Activated naive CD4-positive, alpha-beta T cell treated with anti-CD3 and anti-CD28 coated beads, Interleukin-2, amount 10 ng/mL, durations not matched to agents 7 days and 5 days (primary cell): ENCODE results near the gene MARCHF7.
"Not testable (repeated sequence)": the region's sequence is repeated elsewhere in the genome, so short reads cannot be mapped to it uniquely, and the experiment has no call there.

ENCODE experiments used
- CTCF ChIA-PET: fragments of 350-600 bp; sonication (Branson Sonifier 250); formaldehyde crosslinking; loops from one replicate; lab custom pipeline; 2021; ENCODE audit warnings: antibody characterized with exemption; lab: Charles Lee
- DNase-seq: peaks from one replicate; pipeline ENCODE4 v3.0.0-alpha.2; 2020
- H3K27ac Mint-ChIP-seq: one replicate; pipeline ENCODE4 v1.8.0; 2021; ENCODE audit warnings: mild to moderate bottlenecking, moderate library complexity, mixed read lengths
- H3K27me3 Mint-ChIP-seq: one replicate; pipeline ENCODE4 v1.8.0; 2021; ENCODE audit warnings: mild to moderate bottlenecking, mixed read lengths
- H3K36me3 Mint-ChIP-seq: one replicate; pipeline ENCODE4 v1.8.0; 2021; ENCODE audit warnings: mixed read lengths
- H3K4me1 Mint-ChIP-seq: one replicate; pipeline ENCODE4 v1.8.0; 2021; ENCODE audit warnings: mixed read lengths
- H3K4me3 Mint-ChIP-seq: one replicate; pipeline ENCODE4 v1.8.0; 2021; ENCODE audit warnings: mild to moderate bottlenecking, moderate library complexity, mixed read lengths
- H3K9me3 Mint-ChIP-seq: one replicate; pipeline ENCODE4 v1.8.0; 2021; ENCODE audit warnings: mixed read lengths

The MARCHF7 gene

DNA sequence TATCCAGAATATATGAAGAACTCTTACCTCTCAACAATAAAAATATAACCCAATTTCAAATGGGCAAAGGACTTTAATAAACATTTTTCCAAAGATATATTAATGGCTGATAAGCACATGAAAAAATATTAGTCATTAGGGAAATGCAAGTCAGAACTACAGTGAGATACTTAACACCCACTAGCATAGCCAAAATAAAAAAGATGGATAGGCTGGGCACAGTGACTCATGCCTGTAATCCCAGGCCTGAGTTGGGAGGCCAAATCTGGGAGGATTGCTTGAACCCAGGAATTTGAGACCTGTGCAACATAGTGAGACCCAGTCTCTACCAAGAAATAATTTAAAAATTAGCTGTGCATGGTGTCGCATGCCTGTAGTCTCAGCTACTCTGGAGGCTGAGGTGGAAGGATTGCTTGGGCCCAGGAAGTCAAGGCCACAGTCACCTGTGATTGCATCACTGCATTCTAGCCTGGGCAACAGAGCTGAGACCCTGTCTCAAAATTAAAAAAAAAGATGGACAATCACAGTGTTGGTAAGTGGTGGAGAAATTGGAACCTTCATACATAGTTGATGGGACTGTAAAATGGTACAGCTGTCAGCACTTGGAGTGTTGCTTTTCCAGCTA, 25.1 kb downstream of the MARCHF7 start:
- no peaks in the 10 kb centered on the region for H3K9me3 Mint-ChIP-seq
- CTCF ChIA-PET = no interaction called here
- no peak overlapping the region for H3K4me3 Mint-ChIP-seq
- H3K27ac Mint-ChIP-seq = no peak overlapping the region
- H3K27me3 Mint-ChIP-seq = no peaks in the 10 kb centered on the region
- peaks cover 55% of the 10 kb centered on the region for H3K36me3 Mint-ChIP-seq
- H3K4me1 Mint-ChIP-seq = peaks cover 8% of the 10 kb centered on the region
- no peak for DNase-seq

DNA sequence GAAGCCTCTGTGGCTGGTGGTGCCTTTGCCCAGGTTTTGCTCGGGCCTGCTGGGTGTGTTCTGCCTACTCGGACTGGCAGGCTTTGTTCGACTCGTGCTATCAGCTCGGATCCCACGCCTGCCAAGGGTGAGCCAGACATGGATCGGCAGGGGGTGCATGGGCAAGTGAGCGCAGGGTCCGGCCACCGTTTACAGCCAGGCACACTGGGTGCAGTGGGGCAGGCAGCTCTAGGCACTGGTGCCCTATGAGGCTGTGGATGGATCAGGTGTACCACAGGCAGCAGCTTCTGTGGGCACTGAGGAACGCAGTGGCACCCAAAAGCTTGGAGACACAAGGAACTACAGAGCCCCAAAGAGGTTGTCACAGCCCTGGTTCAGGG, 25.6 kb downstream of the MARCHF7 start:
- CTCF ChIA-PET = no interaction called here
- peaks cover 8% of the 10 kb centered on the region for H3K4me1 Mint-ChIP-seq

GRCh38 chr2:159738509-159739390, 26.4 kb downstream of the MARCHF7 start:
- Mint-ChIP-seq H3K27ac (no peak overlapping the region), H3K9me3 (no peaks in the 10 kb centered on the region), H3K27me3 (no peaks in the 10 kb centered on the region), H3K36me3 (peaks cover 57% of the 10 kb centered on the region), H3K4me3 (no peak overlapping the region), H3K4me1 (peaks cover 8% of the 10 kb centered on the region)
- no peak for DNase-seq
- CTCF ChIA-PET = no interaction called here

More for the DNA sequence above, 25.6 kb downstream of the MARCHF7 start:
- no peak overlapping the region for H3K4me3 Mint-ChIP-seq
- H3K27me3 Mint-ChIP-seq = no peaks in the 10 kb centered on the region
- H3K36me3 Mint-ChIP-seq = peaks cover 56% of the 10 kb centered on the region
- no peaks in the 10 kb centered on the region for H3K9me3 Mint-ChIP-seq
- H3K27ac Mint-ChIP-seq = no peak overlapping the region
- no peak for DNase-seq

DNA sequence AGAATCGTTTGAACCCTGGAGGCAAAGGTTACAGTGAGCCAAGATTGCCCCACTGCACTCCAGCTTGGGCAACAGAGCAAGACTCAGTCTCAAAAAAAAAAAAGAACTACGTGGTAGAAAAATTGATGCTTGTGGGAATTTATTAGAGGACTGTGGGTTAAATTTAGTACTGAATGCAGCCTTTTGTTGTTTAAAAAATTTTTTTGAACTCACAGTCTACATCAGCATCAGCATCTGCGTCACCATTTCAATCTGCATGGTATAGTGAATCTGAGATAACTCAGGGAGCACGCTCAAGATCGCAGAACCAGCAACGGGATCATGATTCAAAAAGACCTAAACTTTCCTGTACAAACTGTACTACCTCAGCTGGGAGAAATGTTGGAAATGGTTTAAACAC, 30.5 kb downstream of the MARCHF7 start:
- Mint-ChIP-seq H3K27ac (peak overlapping the region; percentile 45), H3K36me3 (peaks cover 52% of the 10 kb centered on the region), H3K4me1 (no peaks in the 10 kb centered on the region), H3K4me3 (no peak overlapping the region), H3K9me3 (no peaks in the 10 kb centered on the region), H3K27me3 (no peaks in the 10 kb centered on the region)
- CTCF ChIA-PET = interaction anchor here (0.8 kb wide), 1 partner anchor 21 kb away, joined by 3 read pairs; no protein-coding TSS in a partner anchor
- no peak for DNase-seq

GRCh38 chr2:159744363-159744762, 32.1 kb downstream of the MARCHF7 start:
- no peak overlapping the region for H3K27ac Mint-ChIP-seq
- CTCF ChIA-PET = no interaction called here
- DNase-seq = no peak
- H3K27me3 Mint-ChIP-seq = no peaks in the 10 kb centered on the region
- H3K4me1 Mint-ChIP-seq = no peaks in the 10 kb centered on the region
- H3K9me3 Mint-ChIP-seq = no peaks in the 10 kb centered on the region
- peaks cover 51% of the 10 kb centered on the region for H3K36me3 Mint-ChIP-seq
- H3K4me3 Mint-ChIP-seq = no peak overlapping the region

- H3K4me3 Mint-ChIP-seq, H3K27ac Mint-ChIP-seq, H3K4me1 Mint-ChIP-seq, DNase-seq, H3K27me3 Mint-ChIP-seq, H3K9me3 Mint-ChIP-seq: not testable (repeated sequence)
- H3K36me3 Mint-ChIP-seq = peaks cover 48% of the 10 kb centered on the region
- CTCF ChIA-PET = interaction anchor here (0.7 kb wide), 1 partner anchor 12 kb away, joined by 3 read pairs; no protein-coding TSS in a partner anchor
Measured at GRCh38 chr2:159745237-159745636, 32.9 kb downstream of the MARCHF7 start.

DNA sequence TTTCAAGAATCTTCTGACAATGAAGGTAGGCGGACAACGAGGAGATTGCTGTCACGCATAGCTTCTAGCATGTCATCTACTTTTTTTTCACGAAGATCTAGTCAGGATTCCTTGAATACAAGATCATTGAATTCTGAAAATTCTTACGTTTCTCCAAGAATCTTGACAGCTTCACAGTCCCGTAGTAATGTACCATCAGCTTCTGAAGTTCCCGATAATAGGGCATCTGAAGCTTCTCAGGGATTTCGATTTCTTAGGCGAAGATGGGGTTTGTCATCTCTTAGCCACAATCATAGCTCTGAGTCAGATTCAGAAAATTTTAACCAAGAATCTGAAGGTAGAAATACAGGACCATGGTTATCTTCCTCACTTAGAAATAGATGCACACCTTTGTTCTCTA, 35.8 kb downstream of the MARCHF7 start:
- peaks cover 56% of the 10 kb centered on the region for H3K36me3 Mint-ChIP-seq
- CTCF ChIA-PET = interaction anchor here (0.9 kb wide), 1 partner anchor 11 kb away, joined by 3 read pairs; no protein-coding TSS in a partner anchor
- no peaks in the 10 kb centered on the region for H3K4me1 Mint-ChIP-seq
- no peak for DNase-seq
- H3K27me3 Mint-ChIP-seq = no peaks in the 10 kb centered on the region
- H3K27ac Mint-ChIP-seq = no peak overlapping the region
- H3K4me3 Mint-ChIP-seq = no peak overlapping the region
- no peaks in the 10 kb centered on the region for H3K9me3 Mint-ChIP-seq

GRCh38 chr2:159750873-159751272, 38.6 kb downstream of the MARCHF7 start:
- no peak overlapping the region for H3K27ac Mint-ChIP-seq
- DNase-seq = no peak
- H3K4me1 Mint-ChIP-seq = no peaks in the 10 kb centered on the region
- no peaks in the 10 kb centered on the region for H3K27me3 Mint-ChIP-seq
- peaks cover 42% of the 10 kb centered on the region for H3K36me3 Mint-ChIP-seq
- CTCF ChIA-PET = no interaction called here
- H3K4me3 Mint-ChIP-seq = no peak overlapping the region
- H3K9me3 Mint-ChIP-seq = no peaks in the 10 kb centered on the region

DNA sequence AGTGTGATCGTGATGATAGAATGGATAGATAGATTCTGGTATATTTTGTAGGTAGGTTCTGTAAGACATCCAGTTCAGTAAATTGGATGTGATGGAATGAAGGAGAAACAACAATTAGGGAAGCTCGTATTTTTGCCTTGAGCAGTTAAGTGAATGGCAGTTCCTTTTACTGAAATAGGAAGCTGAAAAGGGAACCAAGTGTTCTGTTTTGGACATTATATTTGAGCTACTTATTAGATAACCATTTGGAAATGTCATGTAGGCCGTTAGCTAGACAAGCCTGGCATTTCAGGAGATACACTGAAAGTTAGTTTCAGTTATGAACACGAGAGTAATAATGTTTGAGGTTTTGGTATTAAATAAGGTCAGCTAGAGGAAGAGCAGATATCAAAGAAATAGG, 41.5 kb downstream of the MARCHF7 start:
- H3K9me3 Mint-ChIP-seq = no peaks in the 10 kb centered on the region
- no peak overlapping the region for H3K4me3 Mint-ChIP-seq
- no peaks in the 10 kb centered on the region for H3K4me1 Mint-ChIP-seq
- no peak for DNase-seq
- H3K36me3 Mint-ChIP-seq = peaks cover 37% of the 10 kb centered on the region
- H3K27ac Mint-ChIP-seq = no peak overlapping the region
- CTCF ChIA-PET = no interaction called here
- H3K27me3 Mint-ChIP-seq = no peaks in the 10 kb centered on the region

GRCh38 chr2:159755014-159755413, 42.7 kb downstream of the MARCHF7 start:
- Mint-ChIP-seq H3K36me3 (peaks cover 36% of the 10 kb centered on the region), H3K4me1 (no peaks in the 10 kb centered on the region), H3K27me3 (no peaks in the 10 kb centered on the region), H3K4me3 (no peak overlapping the region), H3K27ac (no peak overlapping the region), H3K9me3 (no peaks in the 10 kb centered on the region)
- CTCF ChIA-PET = no interaction called here
- no peak for DNase-seq

- no peaks in the 10 kb centered on the region for H3K27me3 Mint-ChIP-seq
- H3K36me3 Mint-ChIP-seq = peaks cover 41% of the 10 kb centered on the region
- DNase-seq = no peak
- H3K4me1 Mint-ChIP-seq = peaks cover 2% of the 10 kb centered on the region
- H3K4me3 Mint-ChIP-seq = no peak overlapping the region
- no peaks in the 10 kb centered on the region for H3K9me3 Mint-ChIP-seq
- H3K27ac Mint-ChIP-seq = no peak overlapping the region
- CTCF ChIA-PET = interaction anchor here (0.9 kb wide), 1 partner anchor 15 kb away, joined by 3 read pairs; no protein-coding TSS in a partner anchor
Measured at GRCh38 chr2:159755788-159756187, 43.5 kb downstream of the MARCHF7 start.

GRCh38 chr2:159758239-159758638, 45.9 kb downstream of the MARCHF7 start:
- Mint-ChIP-seq H3K4me1 (peaks cover 2% of the 10 kb centered on the region), H3K27ac (no peak overlapping the region), H3K9me3 (no peaks in the 10 kb centered on the region), H3K4me3 (no peak overlapping the region), H3K27me3 (no peaks in the 10 kb centered on the region), H3K36me3 (peaks cover 34% of the 10 kb centered on the region)
- CTCF ChIA-PET = no interaction called here
- no peak for DNase-seq

- Mint-ChIP-seq H3K27ac (no peak overlapping the region), H3K4me1 (peaks cover 2% of the 10 kb centered on the region), H3K36me3 (peaks cover 37% of the 10 kb centered on the region), H3K9me3 (no peaks in the 10 kb centered on the region), H3K27me3 (no peaks in the 10 kb centered on the region), H3K4me3 (no peak overlapping the region)
- CTCF ChIA-PET = interaction anchor here (1.0 kb wide), 1 partner anchor 11 kb away, joined by 3 read pairs; no protein-coding TSS in a partner anchor
- no peak for DNase-seq
Measured at GRCh38 chr2:159758686-159759085, 46.4 kb downstream of the MARCHF7 start.

- no peak overlapping the region for H3K27ac Mint-ChIP-seq
Measured at GRCh38 chr2:159759577-159759976, 47.3 kb downstream of the MARCHF7 start.

More at GRCh38 chr2:159759577-159759976, 47.3 kb downstream of the MARCHF7 start:
- Mint-ChIP-seq H3K9me3 (no peaks in the 10 kb centered on the region), H3K4me1 (peaks cover 2% of the 10 kb centered on the region), H3K27me3 (no peaks in the 10 kb centered on the region), H3K36me3 (peaks cover 39% of the 10 kb centered on the region), H3K4me3 (no peak overlapping the region)
- CTCF ChIA-PET = interaction anchor here (1.0 kb wide), 1 partner anchor 12 kb away, joined by 3 read pairs; no protein-coding TSS in a partner anchor
- DNase-seq = no peak
